Measurements from ENCODE around the gene JAK3.
"Not testable (repeated sequence)": the region's sequence is repeated elsewhere in the genome, so short reads cannot be mapped to it uniquely, and the experiment has no call there.

JAK3 gene
- total RNA-seq: 132 to 350 (median 254) reads per million in 9 experiments

GRCh38 chr19:17847538-17848366 lies at the start of gene JAK3:
Gene JAK3, minus strand, starts transcription at chr19:17847982. Its CDS starts 3,565 bp downstream, at chr19:17844417.
- H3K36me3 Mint-ChIP-seq (ENCODE audit: insufficient read depth): peaks cover 43% of the 10 kb centered on the region
- peak within 1 kb of the TSS; percentile 89 to 90 for H3K4me3 Mint-ChIP-seq
- peak; percentile 72 to 79 (median 77) for DNase-seq
- H3K4me1 Mint-ChIP-seq (ENCODE audit: low read depth in 2 of 2): peaks cover 61 to 66% of the 10 kb centered on the region in 2 donors
- no peaks in the 10 kb centered on the region for H3K9me3 Mint-ChIP-seq
- peak within 1 kb of the TSS; percentile 91 to 97 for H3K27ac Mint-ChIP-seq
- peak; percentile 84 for ATAC-seq (replicated peaks)
- no peaks in the 10 kb centered on the region for H3K27me3 Mint-ChIP-seq

GRCh38 chr19:17893766-17894165 lies 46.0 kb upstream of the JAK3 start:
- H3K36me3 Mint-ChIP-seq (ENCODE audit: insufficient read depth): no peaks in the 10 kb centered on the region
- peaks cover 20 to 31% of the 10 kb centered on the region in 2 donors for H3K27me3 Mint-ChIP-seq
- no peak for ATAC-seq (replicated peaks)
- H3K4me3 Mint-ChIP-seq: no peak overlapping the region
- DNase-seq: no peak
- H3K4me1 Mint-ChIP-seq (ENCODE audit: low read depth in 2 of 2): no peaks in the 10 kb centered on the region
- H3K9me3 Mint-ChIP-seq: no peaks in the 10 kb centered on the region
- no peak overlapping the region for H3K27ac Mint-ChIP-seq

GRCh38 chr19:17889609-17890214 lies 41.9 kb upstream of the JAK3 start:
- H3K9me3 Mint-ChIP-seq: no peaks in the 10 kb centered on the region
- DNase-seq (no peak), ATAC-seq (replicated peaks) (no peak)
- H3K4me1 Mint-ChIP-seq (ENCODE audit: low read depth in 2 of 2): no peaks in the 10 kb centered on the region
- H3K36me3 Mint-ChIP-seq (ENCODE audit: insufficient read depth): no peaks in the 10 kb centered on the region
- no peak overlapping the region for H3K27ac Mint-ChIP-seq
- no peak overlapping the region for H3K4me3 Mint-ChIP-seq
- H3K27me3 Mint-ChIP-seq: peaks cover 10 to 38% of the 10 kb centered on the region in 2 donors

GRCh38 chr19:17888260-17888659 lies 40.5 kb upstream of the JAK3 start:
- H3K27ac Mint-ChIP-seq: no peak overlapping the region
- H3K9me3 Mint-ChIP-seq: no peaks in the 10 kb centered on the region
- ATAC-seq (replicated peaks) (no peak), DNase-seq (no peak)
- no peaks in the 10 kb centered on the region for H3K4me1 Mint-ChIP-seq (ENCODE audit: low read depth in 2 of 2)
- no peak overlapping the region for H3K4me3 Mint-ChIP-seq
- H3K27me3 Mint-ChIP-seq: peaks cover 3 to 33% of the 10 kb centered on the region in 2 donors
- no peaks in the 10 kb centered on the region for H3K36me3 Mint-ChIP-seq (ENCODE audit: insufficient read depth)

GRCh38 chr19:17887221-17887620 lies 39.4 kb upstream of the JAK3 start:
- H3K9me3 Mint-ChIP-seq; H3K27ac Mint-ChIP-seq; H3K36me3 Mint-ChIP-seq (ENCODE audit: insufficient read depth); DNase-seq; H3K4me1 Mint-ChIP-seq (ENCODE audit: low read depth in 2 of 2); ATAC-seq (replicated peaks); H3K4me3 Mint-ChIP-seq: not testable (repeated sequence)
- peaks cover 0 to 33% of the 10 kb centered on the region in 2 donors for H3K27me3 Mint-ChIP-seq

- H3K9me3 Mint-ChIP-seq: no peaks in the 10 kb centered on the region
- no peak for ATAC-seq (replicated peaks)
- DNase-seq: no peak
- H3K27me3 Mint-ChIP-seq: peaks cover 0 to 26% of the 10 kb centered on the region in 2 donors
- H3K4me1 Mint-ChIP-seq (ENCODE audit: low read depth in 2 of 2): no peaks in the 10 kb centered on the region
- H3K4me3 Mint-ChIP-seq: no peak overlapping the region
- no peaks in the 10 kb centered on the region for H3K36me3 Mint-ChIP-seq (ENCODE audit: insufficient read depth)
- H3K27ac Mint-ChIP-seq: no peak overlapping the region
These were observed 38.7 kb upstream of the JAK3 start for GRCh38 chr19:17886515-17886914.

GRCh38 chr19:17883627-17884410 lies 36.0 kb upstream of the JAK3 start:
- Mint-ChIP-seq H3K27ac (no peak overlapping the region), H3K27me3 (peaks cover 0 to 13% of the 10 kb centered on the region in 2 donors), H3K9me3 (no peaks in the 10 kb centered on the region), H3K4me3 (no peak overlapping the region), H3K36me3 (ENCODE audit: insufficient read depth) (no peaks in the 10 kb centered on the region), H3K4me1 (ENCODE audit: low read depth in 2 of 2) (no peaks in the 10 kb centered on the region)
- ATAC-seq (replicated peaks): no peak
- no peak for DNase-seq

GRCh38 chr19:17881701-17882100 lies 33.9 kb upstream of the JAK3 start:
- Mint-ChIP-seq H3K4me1 (ENCODE audit: low read depth in 2 of 2) (no peaks in the 10 kb centered on the region), H3K36me3 (ENCODE audit: insufficient read depth) (peaks cover 5% of the 10 kb centered on the region), H3K9me3 (no peaks in the 10 kb centered on the region), H3K27me3 (no peaks in the 10 kb centered on the region), H3K4me3 (no peak overlapping the region), H3K27ac (no peak overlapping the region)
- ATAC-seq (replicated peaks) (no peak), DNase-seq (no peak)

- no peak overlapping the region for H3K4me3 Mint-ChIP-seq
- ATAC-seq (replicated peaks): no peak
- no peak overlapping the region for H3K27ac Mint-ChIP-seq
- peaks cover 5% of the 10 kb centered on the region for H3K36me3 Mint-ChIP-seq (ENCODE audit: insufficient read depth)
- peaks cover 0 to 1% of the 10 kb centered on the region in 2 donors for H3K4me1 Mint-ChIP-seq (ENCODE audit: low read depth in 2 of 2)
- H3K27me3 Mint-ChIP-seq: no peaks in the 10 kb centered on the region
- no peaks in the 10 kb centered on the region for H3K9me3 Mint-ChIP-seq
- no peak for DNase-seq
These were observed 31.7 kb upstream of the JAK3 start for GRCh38 chr19:17879466-17879865.

GRCh38 chr19:17877696-17878095 lies 29.9 kb upstream of the JAK3 start:
- no peak for ATAC-seq (replicated peaks)
- peaks cover 0 to 5% of the 10 kb centered on the region in 2 donors for H3K4me1 Mint-ChIP-seq (ENCODE audit: low read depth in 2 of 2)

GRCh38 chr19:17874758-17875135 lies 27.0 kb upstream of the JAK3 start:
- Mint-ChIP-seq H3K9me3 (no peaks in the 10 kb centered on the region), H3K4me1 (ENCODE audit: low read depth in 2 of 2) (peaks cover 0 to 7% of the 10 kb centered on the region in 2 donors), H3K27ac (no peak overlapping the region), H3K36me3 (ENCODE audit: insufficient read depth) (peaks cover 5% of the 10 kb centered on the region), H3K27me3 (peaks cover 0 to 16% of the 10 kb centered on the region in 2 donors), H3K4me3 (peak overlapping the region; percentile 59 to 62)
- DNase-seq (no peak), ATAC-seq (replicated peaks) (no peak)

More at GRCh38 chr19:17877696-17878095, 29.9 kb upstream of the JAK3 start:
- no peak overlapping the region for H3K4me3 Mint-ChIP-seq
- H3K27ac Mint-ChIP-seq: no peak overlapping the region
- no peaks in the 10 kb centered on the region for H3K27me3 Mint-ChIP-seq
- peaks cover 5% of the 10 kb centered on the region for H3K36me3 Mint-ChIP-seq (ENCODE audit: insufficient read depth)
- H3K9me3 Mint-ChIP-seq: no peaks in the 10 kb centered on the region
- DNase-seq: no peak

- ATAC-seq (replicated peaks) (peak; percentile 78), DNase-seq (peak; percentile 36 to 38 (median 38))
- Mint-ChIP-seq H3K27ac (no peak overlapping the region), H3K9me3 (no peaks in the 10 kb centered on the region), H3K36me3 (ENCODE audit: insufficient read depth) (peaks cover 5% of the 10 kb centered on the region), H3K4me3 (peak overlapping the region; percentile 59 to 62), H3K27me3 (peaks cover 0 to 16% of the 10 kb centered on the region in 2 donors), H3K4me1 (ENCODE audit: low read depth in 2 of 2) (peaks cover 0 to 7% of the 10 kb centered on the region in 2 donors)
These were observed 26.3 kb upstream of the JAK3 start for GRCh38 chr19:17873786-17874757.

All from effector memory CD8-positive, alpha-beta T cell (primary cell).